Coronary artery (tissue), 2 donors: ENCODE measurements around the gene KCNJ6.
"Not testable (repeated sequence)": the region's sequence is repeated elsewhere in the genome, so short reads cannot be mapped to it uniquely, and the experiment has no call there.

Experiments
- DNase-seq: peaks from one replicate; pipeline ENCODE4 v3.0.0-alpha.2; 2017; ENCODE audit warnings: low spot score
- H3K27ac ChIP-seq, 2 donors: fragments of 200-600 bp; sonication (generic); one replicate each; pipeline ENCODE4 v1.5.1; 2016 to 2019
- H3K4me3 ChIP-seq: fragments of 200-600 bp; sonication (generic); 2 replicates; pipeline ENCODE4 v1.5.1; 2016; ENCODE audit warnings: mild to moderate bottlenecking, moderate library complexity
- CTCF ChIP-seq: fragments of 200-600 bp; sonication (generic); IDR thresholded peaks from one replicate; pipeline ENCODE4 v1.5.1; 2019; ENCODE audit warnings: antibody characterized with exemption

The KCNJ6 gene

GRCh38 chr21:37582590-37582989 lies 333.7 kb downstream of the KCNJ6 start:
- peak; percentile 44 for TF ChIP-seq CTCF
- H3K27ac ChIP-seq, result no peak overlapping the region
- no peak overlapping the region for H3K4me3 ChIP-seq
- no peak for DNase-seq

- Histone ChIP-seq H3K4me3 (no peak overlapping the region), H3K27ac (no peak overlapping the region)
- DNase-seq, result no peak
- TF ChIP-seq CTCF, result no peak
Measured at GRCh38 chr21:37580666-37581065, 335.6 kb downstream of the KCNJ6 start.

GRCh38 chr21:37579356-37579755 lies 336.9 kb downstream of the KCNJ6 start:
- no peak overlapping the region for H3K27ac ChIP-seq
- no peak for DNase-seq
- TF ChIP-seq CTCF, result no peak

GRCh38 chr21:37578471-37579126 lies 337.7 kb downstream of the KCNJ6 start:
- H3K4me3 ChIP-seq, result no peak overlapping the region
- no peak overlapping the region for H3K27ac ChIP-seq
- DNase-seq, result no peak
- TF ChIP-seq CTCF, result no peak

More at GRCh38 chr21:37579356-37579755, 336.9 kb downstream of the KCNJ6 start:
- no peak overlapping the region for H3K4me3 ChIP-seq

GRCh38 chr21:37576929-37577328 lies 339.3 kb downstream of the KCNJ6 start:
- not testable (repeated sequence) for H3K4me3 ChIP-seq, H3K27ac ChIP-seq
- peak; percentile 21 for DNase-seq

GRCh38 chr21:37575580-37575979 lies 340.7 kb downstream of the KCNJ6 start:
- TF ChIP-seq CTCF, result no peak
- Histone ChIP-seq H3K4me3 (no peak overlapping the region), H3K27ac (no peak overlapping the region)
- DNase-seq, result peak; percentile 29

- H3K4me3 ChIP-seq, result no peak overlapping the region
- DNase-seq, result peak; percentile 70
Measured at GRCh38 chr21:37574751-37575150, 341.5 kb downstream of the KCNJ6 start.

More at GRCh38 chr21:37574751-37575150, 341.5 kb downstream of the KCNJ6 start:
- no peak overlapping the region for H3K27ac ChIP-seq
- TF ChIP-seq CTCF, result no peak
